ENCODE measurements around the gene DSCAM.

The DSCAM gene

DNA sequence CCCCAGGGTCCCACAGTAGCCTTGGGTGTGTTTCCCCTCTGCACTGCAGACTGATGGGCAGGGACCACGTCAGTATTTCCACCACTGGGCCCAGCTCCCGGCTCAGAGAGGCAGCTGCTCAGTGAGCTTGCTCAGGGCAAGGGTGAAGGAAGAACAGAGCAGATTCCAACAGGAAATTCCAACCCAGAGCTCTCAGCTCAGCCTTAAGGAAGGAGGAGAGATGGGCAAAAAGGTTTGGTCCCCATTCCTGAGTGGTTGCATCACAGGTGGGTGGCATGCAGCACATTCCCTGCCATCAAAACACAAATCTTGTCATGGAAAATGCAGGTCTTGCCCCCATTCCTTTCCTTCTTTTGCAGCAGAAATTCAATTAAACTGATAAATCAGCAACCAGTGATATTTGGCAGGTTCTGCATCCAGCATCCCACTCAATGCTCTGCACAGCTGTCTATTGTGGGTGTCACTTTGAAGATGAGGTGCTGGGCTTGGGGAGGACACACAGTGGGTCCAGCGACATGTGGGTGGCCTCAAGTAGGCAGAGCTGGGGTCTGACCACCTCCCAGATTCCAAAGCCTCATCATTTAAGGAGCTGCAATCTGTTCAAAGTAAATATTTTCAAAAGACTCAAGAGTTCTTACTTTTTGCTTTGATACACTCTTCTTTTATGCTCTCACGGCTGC lies 315.4 kb downstream of the DSCAM start:
- no peak for DNase-seq (ENCODE audit: low read depth)

DNA sequence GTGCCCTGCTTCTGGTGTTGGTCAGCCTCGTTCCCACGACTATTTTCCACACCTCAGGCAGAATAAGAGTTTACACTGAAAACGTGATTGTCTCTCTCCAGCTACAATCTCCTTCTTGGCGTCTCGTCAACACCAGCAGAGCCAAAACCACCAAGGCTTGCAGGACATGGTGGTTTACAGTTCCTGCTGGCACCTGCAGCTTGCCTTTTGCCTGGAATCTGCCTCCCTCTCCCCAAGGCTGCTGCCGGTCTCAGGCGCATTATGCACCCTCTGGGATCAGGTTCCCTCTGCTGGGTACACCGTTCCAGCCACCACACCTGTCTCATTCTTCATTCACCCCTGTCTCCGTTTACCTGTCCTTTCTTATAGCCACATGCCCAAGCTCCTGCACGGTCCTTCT lies 315.9 kb downstream of the DSCAM start:
- no peak for DNase-seq (ENCODE audit: low read depth)

DNA sequence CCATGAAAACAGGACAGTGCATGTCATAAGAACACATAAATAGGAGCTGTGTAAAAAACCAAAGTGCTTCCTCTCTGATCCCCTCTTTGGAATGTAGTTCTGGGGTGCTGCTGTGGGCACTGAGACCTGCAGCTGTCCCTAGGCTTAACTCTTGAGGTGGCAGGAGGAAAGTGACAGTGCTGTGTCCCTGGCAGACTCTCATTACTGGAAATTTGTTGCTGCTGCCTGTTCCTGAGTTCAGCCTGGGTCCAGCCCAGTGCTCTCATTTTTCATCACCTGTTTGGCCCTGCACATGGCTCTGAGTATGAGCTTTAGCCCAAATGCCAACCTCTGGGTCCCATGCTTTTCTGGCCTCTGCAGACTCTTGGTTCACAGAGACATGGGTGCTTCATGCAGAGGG lies 329.3 kb downstream of the DSCAM start:
- DNase-seq (ENCODE audit: low read depth): no peak

DNA sequence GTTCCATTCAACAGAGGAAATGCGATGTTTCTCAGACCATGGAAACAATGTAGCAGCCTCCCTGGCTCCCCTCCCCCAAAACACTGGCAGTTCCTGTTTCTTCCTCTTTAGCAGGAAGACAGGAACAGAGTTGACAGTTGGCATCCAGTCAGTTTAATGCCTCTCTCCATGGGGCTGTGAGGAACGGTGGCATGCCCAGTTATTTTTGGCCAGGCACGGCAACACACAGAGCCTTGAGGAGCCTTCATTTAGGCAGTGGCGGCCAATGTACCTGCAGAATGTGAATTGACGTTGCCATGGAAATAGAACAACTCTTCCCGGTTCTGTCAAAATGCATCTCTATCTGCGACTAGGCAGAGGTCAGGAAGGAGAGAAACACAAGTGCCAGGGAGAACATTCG lies 330.6 kb downstream of the DSCAM start:
- no peak for DNase-seq (ENCODE audit: low read depth)

DNA sequence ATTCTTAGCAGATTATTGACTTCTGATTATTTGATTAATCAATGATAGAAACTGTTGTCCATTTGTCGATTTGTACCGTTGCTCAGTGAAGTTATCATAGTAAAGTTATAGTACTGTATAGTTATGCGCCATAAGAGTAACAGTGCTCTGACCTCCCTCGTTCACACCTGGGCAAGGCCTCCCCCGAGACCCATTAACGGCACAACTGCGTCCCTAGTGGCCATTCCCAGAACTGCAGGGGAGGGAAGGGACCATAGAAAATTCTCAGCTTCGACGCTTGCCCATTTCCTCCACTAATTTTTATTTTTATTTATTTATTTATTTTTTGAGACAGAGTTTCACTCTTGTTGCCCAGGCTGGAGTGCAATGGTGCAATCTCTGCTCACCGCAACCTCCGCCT lies 334.4 kb downstream of the DSCAM start:
- DNase-seq (ENCODE audit: low read depth): no peak

DNA sequence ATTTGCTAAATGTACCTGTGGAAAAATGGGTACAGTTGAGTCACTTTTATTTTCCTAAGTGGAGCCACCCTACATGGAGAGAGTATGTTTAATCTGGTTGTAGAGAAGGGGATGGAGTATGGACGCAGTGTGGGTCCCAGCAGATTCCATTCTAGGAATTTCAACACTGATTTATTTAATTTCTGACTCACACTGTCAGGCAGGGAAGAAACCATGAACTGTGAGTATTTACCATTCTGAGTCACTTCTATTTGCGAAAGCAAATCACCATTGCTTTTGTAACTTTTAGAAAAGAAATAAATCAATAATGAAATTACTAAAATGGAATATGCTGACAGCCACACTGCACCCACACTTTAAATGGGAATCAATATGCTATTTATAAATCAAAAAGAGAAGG lies 339.0 kb downstream of the DSCAM start:
- no peak for DNase-seq (ENCODE audit: low read depth)

DNA sequence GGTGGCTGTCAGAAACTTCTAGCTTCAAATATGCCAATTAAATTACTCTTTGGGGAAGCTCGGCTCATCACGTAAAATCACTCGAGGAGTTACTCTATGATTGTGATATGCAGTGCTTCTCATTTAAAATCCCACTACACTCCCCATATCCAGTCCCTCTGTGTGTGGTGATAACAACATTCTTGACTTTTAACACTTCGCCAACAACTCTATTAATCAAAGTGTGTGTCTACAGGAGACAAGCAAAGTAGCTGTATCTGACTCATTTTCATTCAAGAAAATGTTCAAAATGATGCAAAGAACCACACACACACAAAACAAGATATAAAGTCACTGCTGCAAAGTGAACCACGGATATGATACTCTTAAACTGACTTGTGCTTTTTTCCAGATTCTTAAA lies 341.3 kb downstream of the DSCAM start:
- DNase-seq (ENCODE audit: low read depth): no peak

DNA sequence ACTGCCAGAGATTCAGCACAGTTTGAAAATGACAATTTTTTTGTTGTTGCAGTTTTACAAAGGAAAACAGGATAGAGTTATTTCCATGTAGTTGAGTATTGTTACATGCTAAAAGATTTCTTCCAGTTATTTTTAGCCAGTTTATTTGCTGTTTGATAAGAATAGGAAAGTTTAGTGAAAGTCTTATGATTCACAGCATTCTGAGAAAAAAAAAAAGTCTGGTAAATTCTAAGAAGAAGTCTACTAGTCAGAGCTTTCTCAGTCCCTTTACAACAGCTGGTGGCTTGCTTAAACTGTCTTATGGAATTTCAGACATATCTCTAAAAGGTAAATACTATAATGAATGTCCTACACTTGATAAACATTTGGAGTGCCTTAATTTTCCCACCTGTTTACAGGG lies 341.7 kb downstream of the DSCAM start:
- DNase-seq (ENCODE audit: low read depth): no peak

DNA sequence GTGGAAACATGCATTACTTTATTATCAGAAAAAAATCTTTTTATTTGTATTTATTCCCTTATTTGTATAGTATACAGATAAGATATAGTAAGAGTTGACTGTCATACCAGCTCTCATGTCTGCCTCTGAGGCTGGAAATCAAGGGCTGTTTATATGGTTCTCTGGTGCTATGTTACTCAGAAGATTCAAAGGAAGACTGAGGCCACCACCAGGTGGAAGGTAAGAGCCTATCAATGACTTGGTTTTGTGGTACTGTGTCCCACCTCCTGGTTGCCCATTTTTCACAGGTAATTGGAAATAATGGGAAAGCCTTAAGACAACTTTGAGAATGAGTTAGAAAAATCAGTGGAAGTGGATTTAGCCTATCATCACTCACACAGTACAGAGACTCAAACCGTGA lies 342.1 kb downstream of the DSCAM start:
- no peak for DNase-seq (ENCODE audit: low read depth)

DNA sequence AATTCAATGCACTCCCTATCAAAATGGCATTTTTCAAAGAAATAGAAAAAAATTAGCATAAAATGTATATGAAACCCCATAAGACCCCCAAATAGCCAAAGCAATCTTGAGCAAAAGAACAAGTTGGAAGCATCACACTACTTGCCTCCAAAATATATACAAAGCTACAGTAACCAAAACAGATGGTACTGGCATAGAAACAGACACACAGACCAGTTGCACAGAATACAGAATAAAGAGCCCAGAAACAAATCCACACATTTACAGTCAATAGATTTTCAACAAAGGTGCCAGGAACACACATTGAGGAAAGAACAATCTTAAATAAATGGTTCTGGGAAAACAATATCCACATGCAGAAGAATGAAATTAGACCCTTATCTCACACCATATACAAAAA lies 350.8 kb downstream of the DSCAM start:
- no peak for DNase-seq (ENCODE audit: low read depth)

DNA sequence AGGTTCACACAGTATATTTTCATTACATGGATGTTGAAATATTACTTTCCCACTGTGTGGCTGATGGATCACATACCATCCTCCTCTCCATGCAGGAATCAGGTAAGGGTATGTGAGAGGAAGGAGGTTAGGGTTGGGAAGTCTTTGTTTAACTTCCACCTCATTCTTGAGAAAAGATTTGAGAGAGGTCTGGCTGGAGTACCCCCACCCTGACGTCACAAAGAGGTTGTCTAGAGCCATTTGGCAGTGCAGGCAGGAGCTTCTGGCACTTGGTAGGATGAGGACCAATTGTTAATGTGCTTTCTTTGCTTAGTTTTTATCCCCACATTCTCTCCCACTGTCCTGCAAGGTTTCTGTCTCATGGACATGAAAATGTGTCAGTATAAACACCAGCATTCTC lies 356.6 kb downstream of the DSCAM start:
- DNase-seq (ENCODE audit: low read depth): no peak

DNA sequence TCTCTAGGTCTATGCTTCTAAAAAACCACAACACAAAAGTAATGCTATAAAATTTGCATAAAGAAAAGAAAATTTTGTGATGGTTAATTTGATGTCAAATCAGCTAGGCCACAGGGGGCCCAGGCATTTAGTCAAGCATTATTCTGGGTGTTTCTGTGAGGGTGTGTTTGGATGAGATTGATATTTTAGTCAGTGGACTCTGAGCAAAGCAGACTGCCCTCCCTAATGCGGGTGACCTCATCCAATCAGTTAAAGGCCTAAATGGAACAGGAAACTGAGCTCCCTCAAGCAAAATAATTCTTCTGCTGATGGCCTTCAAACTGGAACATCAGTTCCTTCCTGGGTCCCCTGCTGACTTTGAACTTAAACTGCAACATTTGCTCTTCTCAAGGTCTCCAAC lies 358.0 kb downstream of the DSCAM start:
- DNase-seq (ENCODE audit: low read depth): no peak

DNA sequence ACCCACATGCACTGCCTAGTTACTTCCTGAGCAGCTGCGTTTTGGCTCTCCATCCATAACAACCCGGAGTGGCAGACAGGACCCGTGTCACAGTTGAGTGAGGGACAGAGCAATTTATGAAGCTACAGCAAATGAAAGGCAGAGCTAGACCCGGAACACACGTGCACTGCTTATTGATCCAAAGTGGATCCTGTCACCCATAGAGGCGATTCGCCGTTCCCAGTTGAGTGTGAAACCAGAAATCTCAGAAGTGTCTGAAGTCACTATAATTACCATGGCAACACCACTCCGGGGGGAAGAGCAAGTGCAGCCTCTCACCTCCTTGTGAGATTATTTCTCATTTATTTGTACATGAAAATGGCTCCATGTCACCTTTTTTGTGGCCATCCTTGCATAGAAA lies 365.2 kb downstream of the DSCAM start:
- no peak for DNase-seq (ENCODE audit: low read depth)

DNA sequence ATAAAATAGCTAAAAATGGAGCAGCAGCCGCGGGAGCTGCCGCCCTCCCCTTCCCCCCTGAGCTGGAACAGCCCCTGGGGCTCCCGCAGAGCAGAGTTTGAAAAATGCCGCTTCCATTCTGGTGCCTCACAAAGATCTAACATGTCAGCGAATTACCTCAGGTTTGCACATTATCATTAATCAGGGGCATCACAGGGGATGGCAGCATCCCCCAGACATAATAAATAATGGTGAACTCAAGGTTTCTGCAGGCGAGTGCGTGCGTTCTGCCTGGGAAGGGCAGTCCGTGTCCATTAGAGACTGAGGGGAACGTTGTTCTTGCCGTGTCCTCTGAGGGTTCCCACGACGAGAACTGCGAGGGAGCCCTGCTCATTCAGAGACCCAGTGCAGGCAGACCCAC lies 372.4 kb downstream of the DSCAM start:
- no peak for DNase-seq (ENCODE audit: low read depth)

DNA sequence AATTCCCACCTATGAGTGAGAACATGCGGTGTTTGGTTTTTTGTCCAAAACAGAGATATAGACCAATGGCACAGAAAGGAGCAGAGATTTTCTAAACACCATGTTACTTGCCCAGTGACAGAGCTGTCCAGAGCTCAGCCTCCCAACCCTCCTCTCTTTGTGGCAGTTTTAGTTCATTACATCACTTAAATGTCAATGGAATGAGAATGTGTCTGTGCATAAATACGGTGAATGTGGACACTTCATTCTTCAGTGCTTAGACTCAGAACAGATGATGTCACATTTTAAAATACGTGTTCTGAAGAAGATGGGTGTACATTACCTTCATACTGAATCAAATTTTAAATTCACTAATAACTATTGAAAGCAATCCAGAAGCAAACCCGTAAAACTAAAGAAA lies 374.9 kb downstream of the DSCAM start:
- no peak for DNase-seq (ENCODE audit: low read depth)

DNA sequence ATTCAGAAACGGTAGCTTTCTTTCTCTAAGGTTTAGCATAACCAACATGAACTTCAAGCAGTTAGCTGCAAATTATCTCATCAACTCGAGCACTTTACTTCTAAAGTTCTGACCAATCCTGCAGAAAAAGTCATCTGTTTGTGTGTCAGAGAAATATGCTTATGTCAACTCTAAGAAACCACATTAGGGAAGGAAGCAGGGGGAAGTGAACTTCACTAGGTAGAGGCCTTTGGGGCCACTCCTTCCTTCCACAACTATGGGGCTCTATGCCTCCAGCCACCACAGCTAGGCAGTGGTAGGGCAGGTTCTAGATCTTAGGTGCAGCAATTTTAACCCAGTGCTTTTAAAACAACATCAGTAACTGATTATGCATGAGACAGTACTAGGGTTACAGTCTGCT lies 375.9 kb downstream of the DSCAM start:
- no peak for DNase-seq (ENCODE audit: low read depth)

DNA sequence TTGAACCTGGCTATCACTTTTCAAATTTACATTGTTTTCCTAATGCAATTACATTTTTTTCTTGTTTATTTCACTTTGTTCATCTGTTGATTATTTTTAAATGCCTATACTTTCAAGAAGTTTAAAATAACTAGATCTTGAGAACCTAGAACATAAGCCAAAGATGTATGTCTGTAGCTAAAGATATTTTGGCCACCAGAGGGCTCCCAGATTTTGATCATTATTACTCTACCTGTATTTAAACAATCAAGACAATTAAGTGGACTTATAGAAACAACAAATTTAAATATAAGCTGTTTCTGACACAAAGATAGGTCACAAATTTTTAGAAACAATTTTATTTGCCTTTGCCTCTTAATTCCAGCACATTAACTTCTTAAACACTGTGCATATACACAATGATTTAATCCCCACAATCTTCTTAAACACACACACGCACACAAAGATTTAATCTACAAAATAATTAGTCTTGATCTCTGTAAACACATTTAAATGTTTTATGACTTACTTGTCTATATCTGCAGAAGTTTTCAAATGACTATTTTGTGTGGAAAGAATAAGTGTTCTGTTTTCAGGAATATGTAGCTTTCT lies 380.0 kb downstream of the DSCAM start:
- DNase-seq (ENCODE audit: low read depth): no peak

DNA sequence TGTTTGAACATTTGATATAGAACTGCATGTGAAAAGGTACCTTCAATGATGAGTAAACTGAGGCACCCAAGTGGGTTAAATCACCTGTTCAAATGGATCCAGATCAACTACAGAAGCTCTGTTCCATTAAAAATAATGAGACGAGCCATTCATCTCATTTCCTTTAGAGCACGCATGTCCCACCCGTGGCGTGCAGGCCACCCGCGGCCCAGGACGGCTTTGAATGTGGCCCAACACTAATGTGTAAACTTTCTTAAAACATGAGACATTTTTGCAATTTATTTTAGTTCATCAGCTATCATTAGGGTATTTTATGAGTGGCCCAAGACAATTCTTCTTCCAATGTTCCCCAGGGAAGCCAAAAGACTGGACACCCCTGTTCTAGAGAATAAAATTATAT lies 381.6 kb downstream of the DSCAM start:
- DNase-seq (ENCODE audit: low read depth): no peak

DNA sequence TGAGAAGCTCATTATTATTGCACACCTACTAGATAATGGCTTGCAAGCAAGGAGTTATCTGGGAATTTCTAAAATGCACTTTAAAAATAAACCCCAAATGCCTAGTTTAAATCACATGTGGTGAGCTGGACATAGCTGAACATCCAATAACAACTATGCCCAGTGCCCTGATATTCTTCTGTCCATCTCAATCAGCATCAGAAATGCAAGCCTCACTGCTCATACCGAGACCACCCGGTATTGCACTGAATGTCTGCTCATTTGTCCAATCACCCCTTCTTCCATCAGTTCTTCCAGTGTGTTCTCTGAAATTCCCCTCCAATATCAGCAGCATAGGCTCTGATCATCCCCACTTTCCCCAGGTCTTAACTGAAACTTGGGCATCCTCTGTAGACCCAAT lies 383.8 kb downstream of the DSCAM start:
- no peak for DNase-seq (ENCODE audit: low read depth)

DNA sequence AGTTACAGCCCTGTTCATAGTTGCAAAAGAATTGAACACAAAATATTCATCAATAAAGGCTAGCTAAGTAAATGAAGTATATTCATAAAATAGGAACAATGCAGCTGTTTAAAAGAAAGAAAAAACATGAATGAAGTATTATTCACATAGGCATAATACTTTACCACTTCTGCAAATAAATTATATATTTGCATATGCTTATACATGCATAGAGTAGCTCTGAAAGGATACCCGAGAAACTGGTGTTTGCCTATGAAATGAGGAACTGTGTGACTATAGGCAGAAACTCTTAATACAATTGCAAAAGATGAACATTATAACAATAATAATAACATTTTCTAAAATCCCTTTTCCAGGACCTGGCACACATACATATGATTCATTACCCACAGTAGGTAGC lies 385.9 kb downstream of the DSCAM start:
- no peak for DNase-seq (ENCODE audit: low read depth)

DNA sequence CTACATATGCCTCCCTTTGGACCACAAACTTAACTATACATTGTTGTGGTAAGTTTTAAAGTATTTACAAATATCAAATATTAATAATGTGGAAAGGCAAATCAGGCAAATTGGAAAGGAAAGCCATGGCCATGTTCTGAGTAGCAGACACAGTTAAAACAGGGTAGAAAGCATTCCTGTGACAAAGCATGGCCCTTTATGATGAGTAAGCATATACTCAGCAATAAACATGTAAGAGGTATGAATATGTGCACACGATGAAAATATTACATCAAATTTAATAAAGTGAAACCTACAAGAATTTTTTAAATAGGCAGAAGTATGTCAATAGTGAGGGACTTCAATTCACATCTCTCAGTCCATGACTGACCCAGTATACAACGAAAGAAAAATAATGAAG lies 389.2 kb downstream of the DSCAM start:
- no peak for DNase-seq (ENCODE audit: low read depth)

DNA sequence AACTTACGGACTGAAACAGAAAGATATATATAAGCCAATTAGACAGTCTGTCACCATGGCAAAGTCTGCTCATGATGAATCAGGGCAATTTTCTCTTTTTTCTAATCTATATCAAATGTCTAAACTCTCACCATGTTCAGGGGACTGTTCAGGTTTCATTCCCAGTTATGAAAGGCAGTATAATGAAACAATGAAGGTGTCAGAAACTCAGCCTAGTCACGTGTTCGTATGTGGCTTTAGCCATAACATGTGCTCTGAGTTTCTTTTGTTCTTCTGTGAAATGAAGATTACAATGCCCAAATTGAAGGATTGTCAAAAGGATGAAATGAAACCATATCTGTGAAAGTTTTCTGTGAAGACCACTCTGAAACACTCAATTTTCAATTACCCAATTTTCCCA lies 392.9 kb downstream of the DSCAM start:
- DNase-seq (ENCODE audit: low read depth): no peak

DNA sequence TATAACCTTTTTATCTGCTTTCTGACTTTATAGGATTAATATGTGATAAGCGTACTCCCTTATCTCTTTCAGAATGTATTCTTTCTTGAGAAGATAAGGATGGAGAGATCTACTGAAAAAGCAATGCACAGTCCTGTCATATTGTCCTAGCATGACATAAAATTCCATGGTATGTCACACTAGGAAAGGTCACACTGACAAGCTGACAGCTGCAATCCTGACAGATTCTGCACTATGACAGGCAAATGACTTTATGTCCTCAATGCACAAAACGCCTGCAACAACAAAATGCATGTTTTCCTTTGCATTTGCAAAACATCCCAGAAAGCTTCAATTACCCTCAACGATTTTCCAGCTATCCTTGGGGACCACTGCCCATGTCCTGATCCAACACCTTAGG lies 393.8 kb downstream of the DSCAM start:
- no peak for DNase-seq (ENCODE audit: low read depth)

DNA sequence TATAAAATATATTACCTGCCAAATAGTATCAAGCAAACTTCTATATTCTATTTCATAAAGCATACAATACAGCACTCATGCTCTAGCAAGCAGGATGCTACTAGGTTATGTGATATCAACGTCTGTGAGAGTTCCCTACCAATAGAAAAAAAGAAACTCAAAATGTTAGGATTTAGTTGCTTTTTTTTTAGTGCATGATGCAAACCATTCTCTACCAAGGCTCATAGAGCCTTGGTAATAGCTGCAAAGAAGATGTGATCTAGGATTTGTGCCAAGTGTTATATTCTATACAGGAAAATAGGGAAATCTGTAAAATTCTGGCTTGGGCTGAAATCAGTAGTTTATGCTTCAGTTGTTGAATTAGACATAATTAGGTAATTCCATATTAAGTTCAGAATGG lies 394.4 kb downstream of the DSCAM start:
- DNase-seq (ENCODE audit: low read depth): no peak

DNA sequence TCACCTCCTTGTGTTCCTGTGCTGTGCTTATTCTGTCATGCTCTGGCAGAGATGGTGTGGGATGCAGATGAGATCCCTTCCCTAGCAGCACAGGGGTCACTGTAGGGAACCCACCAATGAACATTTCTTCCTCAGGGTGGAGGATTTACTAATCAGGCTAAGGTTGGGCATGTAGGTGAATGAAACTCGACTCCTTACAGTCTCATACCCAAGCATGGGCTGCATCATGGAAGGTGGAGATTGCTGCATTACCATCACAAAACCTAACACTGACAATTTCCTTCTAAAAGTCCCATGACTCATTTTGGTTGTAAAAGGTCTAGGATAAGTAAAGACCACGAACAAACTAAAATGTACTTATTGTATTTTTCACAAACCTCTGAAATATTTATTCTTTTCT lies 399.9 kb downstream of the DSCAM start:
- DNase-seq (ENCODE audit: low read depth): no peak

All from fibroblast of gingiva (primary cell).